22Rv1 (cell line): ENCODE results near the gene TMEM252.

Experiments
- CTCF ChIP-seq: fragments of 450-650 bp; IDR thresholded peaks from 2 replicates; pipeline ENCODE4 v1.5.1; 2017; ENCODE audit warnings: mild to moderate bottlenecking
- ZFX ChIP-seq: fragments of 450-650 bp; IDR thresholded peaks from 2 replicates; pipeline ENCODE4 v1.6.1; 2017; ENCODE audit warnings: antibody characterized with exemption, borderline replicate concordance

DNA sequence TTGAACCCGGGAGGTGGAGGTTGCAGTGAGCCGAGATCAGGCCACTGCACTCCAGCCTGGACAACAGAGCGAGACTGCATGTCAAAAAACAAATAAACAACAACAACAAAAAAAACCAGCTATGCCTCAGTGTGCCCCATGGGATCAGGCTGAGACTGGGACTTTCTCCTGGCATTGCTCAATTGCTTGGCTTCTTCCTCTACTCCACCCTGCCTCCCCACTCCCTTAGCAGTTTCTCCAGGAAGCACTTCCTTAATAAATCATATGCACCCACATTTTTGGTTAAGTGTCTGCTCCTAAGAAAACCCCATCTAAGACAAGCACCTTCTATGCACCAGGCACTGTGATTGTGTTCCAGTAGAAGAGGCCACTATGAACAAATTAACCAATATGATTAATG, 41.0 kb upstream of the TMEM252 start:
- no peak for TF ChIP-seq CTCF
- no peak for TF ChIP-seq ZFX
